OCI-LY3 (cell line): ENCODE data around the gene CADM2.
A peak's percentile ranks its signal among the peaks of the same experiment; 100 is the strongest.

ENCODE experiments used
- H2AFZ ChIP-seq: fragments of 200-600, 300-600 bp; shearing (Covaris generic); 2 replicates; pipeline ENCODE4 v1.6.0; 2014; ENCODE audit warnings: antibody characterized with exemption, low read depth, low read length
- H3K27ac ChIP-seq: fragments of 200-600, 300-600 bp; sonication (generic); 2 replicates; pipeline ENCODE4 v1.5.1; 2014; ENCODE audit warnings: mild to moderate bottlenecking, low read length, moderate library complexity, mixed read lengths
- H3K27me3 ChIP-seq: fragments of 200-600, 300-600 bp; sonication (generic); 2 replicates; pipeline ENCODE4 v1.6.1; 2014; ENCODE audit warnings: low read depth, low read length, mixed read lengths
- H3K36me3 ChIP-seq: fragments of 200-600, 300-600 bp; sonication (generic); replicated peaks from 2 replicates; pipeline ENCODE3; 2014; ENCODE audit warnings: low read depth, low read length, mixed read lengths
- H3K4me1 ChIP-seq: fragments of 300-600, 200-600 bp; sonication (generic); 2 replicates; pipeline ENCODE4 v1.6.1; 2014; ENCODE audit warnings: low read length, mixed read lengths
- H3K4me2 ChIP-seq: fragments of 200-600, 300-600 bp; sonication (generic); 2 replicates; pipeline ENCODE4 v1.6.1; 2014; ENCODE audit warnings: low read length, mixed read lengths
- H3K4me3 ChIP-seq: fragments of 300-600, 200-600 bp; sonication (generic); 2 replicates; pipeline ENCODE4 v1.5.1; 2014; ENCODE audit warnings: antibody characterized with exemption, mild to moderate bottlenecking, low read length, moderate library complexity
- H3K79me2 ChIP-seq: fragments of 300-600, 200-600 bp; shearing (Covaris generic); 2 replicates; pipeline ENCODE4 v1.6.1; 2014; ENCODE audit warnings: mild to moderate bottlenecking, low read length, mixed read lengths
- H3K9ac ChIP-seq: fragments of 300-600, 200-600 bp; shearing (Covaris generic); 2 replicates; pipeline ENCODE4 v1.6.0; 2014; ENCODE audit warnings: mild to moderate bottlenecking, low read length, moderate library complexity
- H3K9me3 ChIP-seq: fragments of 200-600, 300-600 bp; shearing (Covaris generic); 2 replicates; pipeline ENCODE4 v1.6.1; 2014; ENCODE audit warnings: low read length, mixed read lengths; ENCODE audit not compliant: insufficient read depth
- H4K20me1 ChIP-seq: fragments of 200-600, 300-600 bp; sonication (generic); 2 replicates; pipeline ENCODE4 v1.6.1; 2016; ENCODE audit warnings: low read length, mixed read lengths; ENCODE audit not compliant: insufficient read depth
- CTCF ChIP-seq: fragments of 200-600, 300-600 bp; sonication (generic); IDR thresholded peaks from 2 replicates; pipeline ENCODE4 v1.5.1; 2014; ENCODE audit warnings: antibody characterized with exemption, low read length, low read depth
- EZH2phosphoT487 ChIP-seq: fragments of 200-600 bp; shearing (Covaris generic); IDR thresholded peaks from 2 replicates; pipeline ENCODE4 v1.6.1; 2018; ENCODE audit warnings: antibody characterized with exemption, mixed run types, low read depth

The CADM2 gene

DNA sequence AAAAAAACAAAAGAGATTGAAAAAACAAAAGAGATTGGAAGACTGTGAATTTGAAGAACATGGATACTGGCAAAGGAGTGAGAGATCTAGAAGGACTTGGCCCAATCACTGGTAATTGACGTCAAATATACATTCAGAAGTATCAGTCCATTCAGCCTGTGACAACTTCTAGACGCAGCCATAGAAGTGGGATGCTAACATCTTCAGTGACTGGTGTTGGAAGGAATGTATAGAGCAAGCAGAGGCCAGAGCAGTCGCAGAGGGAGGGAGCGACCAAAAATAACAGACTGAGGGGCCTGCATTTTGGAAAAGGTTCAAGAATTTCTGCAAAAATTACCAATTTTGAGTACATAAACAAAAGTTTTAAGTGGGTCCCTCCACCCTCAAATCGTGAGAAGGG, 473.3 kb downstream of the CADM2 start:
- H2AFZ ChIP-seq = no peak overlapping the region
- TF ChIP-seq EZH2phosphoT487 = no peak
- TF ChIP-seq CTCF = no peak
- H3K27ac ChIP-seq = no peak overlapping the region
- H3K79me2 ChIP-seq = no peaks in the 10 kb centered on the region
- no peaks in the 10 kb centered on the region for H4K20me1 ChIP-seq
- H3K27me3 ChIP-seq = no peaks in the 10 kb centered on the region
- peaks cover 6% of the 10 kb centered on the region; the same call in 1 of the 2 replicates for H3K4me1 ChIP-seq
- H3K4me2 ChIP-seq = no peak overlapping the region
- H3K4me3 ChIP-seq = no peak overlapping the region
- H3K36me3 ChIP-seq = no peaks in the 10 kb centered on the region
- H3K9me3 ChIP-seq = no peaks in the 10 kb centered on the region
- H3K9ac ChIP-seq = no peak overlapping the region

- H3K36me3 ChIP-seq = no peaks in the 10 kb centered on the region
- no peak overlapping the region for H2AFZ ChIP-seq
- TF ChIP-seq EZH2phosphoT487 (no peak), CTCF (no peak)
- H3K79me2 ChIP-seq = no peaks in the 10 kb centered on the region
- no peak overlapping the region for H3K9ac ChIP-seq
- H3K27me3 ChIP-seq = no peaks in the 10 kb centered on the region
- no peak overlapping the region for H3K4me3 ChIP-seq
- H3K4me2 ChIP-seq = peak overlapping the region; percentile 15
- no peaks in the 10 kb centered on the region for H3K9me3 ChIP-seq
- H4K20me1 ChIP-seq = no peaks in the 10 kb centered on the region
- H3K27ac ChIP-seq = no peak overlapping the region
- peaks cover 6% of the 10 kb centered on the region; the same call in 1 of the 2 replicates for H3K4me1 ChIP-seq
Observed at GRCh38 chr3:85433319-85433718, 474.5 kb downstream of the CADM2 start.

DNA sequence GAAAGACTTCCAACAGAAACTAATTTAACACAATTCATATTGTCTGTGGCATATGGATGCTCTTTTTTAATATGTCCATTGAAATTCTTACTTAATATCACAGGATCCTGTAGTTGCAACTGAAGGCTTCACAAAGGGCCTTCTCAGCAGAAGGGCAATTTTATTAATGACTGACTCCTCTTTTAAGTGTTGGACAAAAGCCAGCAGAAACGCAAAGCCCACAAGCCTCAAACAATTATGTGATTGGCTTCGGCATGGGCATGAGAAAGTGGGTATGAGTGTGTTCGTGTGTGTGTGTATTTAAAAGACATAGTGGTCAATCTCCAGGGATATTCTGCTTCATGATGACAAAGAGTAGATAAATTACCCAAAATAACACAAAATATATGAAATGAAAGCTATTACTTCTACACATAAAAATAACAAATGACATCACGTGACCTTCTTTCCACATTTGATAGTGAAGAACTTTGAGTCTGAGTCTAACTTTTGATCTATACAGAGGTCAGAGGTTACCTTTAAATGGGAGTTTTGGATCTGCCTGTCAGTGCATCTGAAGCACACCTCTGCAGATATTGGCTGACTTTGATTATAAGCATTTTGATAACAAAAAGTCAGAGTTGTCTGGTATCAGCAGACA, 496.9 kb downstream of the CADM2 start:
- no peak overlapping the region for H3K4me3 ChIP-seq
- H3K9me3 ChIP-seq = no peaks in the 10 kb centered on the region
- no peak overlapping the region for H2AFZ ChIP-seq
- no peak overlapping the region for H3K9ac ChIP-seq
- no peaks in the 10 kb centered on the region for H4K20me1 ChIP-seq
- no peaks in the 10 kb centered on the region for H3K4me1 ChIP-seq
- TF ChIP-seq CTCF (no peak), EZH2phosphoT487 (no peak)
- no peaks in the 10 kb centered on the region for H3K79me2 ChIP-seq
- no peak overlapping the region for H3K4me2 ChIP-seq
- H3K36me3 ChIP-seq = no peaks in the 10 kb centered on the region
- no peak overlapping the region for H3K27ac ChIP-seq
- H3K27me3 ChIP-seq = no peaks in the 10 kb centered on the region

DNA sequence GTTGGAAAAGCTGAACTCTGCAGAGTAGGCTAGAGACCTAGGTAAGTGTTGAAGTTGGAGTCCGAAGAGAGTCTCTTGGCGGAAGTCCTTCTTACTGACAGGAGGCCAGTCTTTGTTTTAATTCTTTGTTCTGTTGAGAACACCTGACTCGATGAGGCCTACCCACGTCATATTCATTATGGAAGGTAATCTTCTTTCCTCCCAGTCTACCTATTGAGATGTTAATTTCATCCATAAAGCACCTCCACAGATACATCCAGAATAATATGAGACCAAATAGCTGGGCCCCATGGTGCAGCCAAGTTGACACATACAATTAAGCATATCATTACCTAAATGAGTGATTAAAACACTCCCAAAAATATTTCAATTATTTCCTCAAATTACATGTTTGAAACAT, 515.5 kb downstream of the CADM2 start:
- H3K9ac ChIP-seq = no peak overlapping the region
- no peaks in the 10 kb centered on the region for H3K9me3 ChIP-seq
- H3K27ac ChIP-seq = no peak overlapping the region
- no peak for TF ChIP-seq CTCF
- no peak for TF ChIP-seq EZH2phosphoT487
- H3K4me2 ChIP-seq = no peak overlapping the region
- no peaks in the 10 kb centered on the region for H3K27me3 ChIP-seq
- H2AFZ ChIP-seq = no peak overlapping the region
- no peaks in the 10 kb centered on the region for H3K79me2 ChIP-seq
- peaks cover 10% of the 10 kb centered on the region for H3K4me1 ChIP-seq
- H3K4me3 ChIP-seq = no peak overlapping the region
- no peaks in the 10 kb centered on the region for H3K36me3 ChIP-seq
- H4K20me1 ChIP-seq = no peaks in the 10 kb centered on the region
